Upper lobe of left lung (tissue), 4 donors: Measurements from ENCODE around the gene ZNF74.
"Not testable (repeated sequence)": the region's sequence is repeated elsewhere in the genome, so short reads cannot be mapped to it uniquely, and the experiment has no call there.

Source experiments
- EP300 ChIP-seq, 4 donors: sonication (generic); formaldehyde crosslinking; IDR thresholded peaks; one replicate each; pipeline ENCODE4 v1.5.1; 2017; ENCODE audit warnings: antibody characterized with exemption in 4 of 4, control low read depth in 2 of 4
- POLR2A ChIP-seq, 4 donors: fragments of 450-650 bp; IDR thresholded peaks; one replicate each; pipeline ENCODE4 v1.5.1; 2016 to 2017; ENCODE audit warnings: antibody characterized with exemption in 4 of 4, mild to moderate bottlenecking in 2 of 4
- POLR2AphosphoS5 ChIP-seq, 2 donors: sonication (generic); formaldehyde crosslinking; IDR thresholded peaks; one replicate each; pipeline ENCODE4 v1.5.1; 2017; ENCODE audit warnings: antibody characterized with exemption in 2 of 2
- TF ChIP-seq, protein P1 (sequence below), 6 experiments: fragments of 450-650 bp in 4 of 6; fragments of 200-600 bp in 2 of 6; sonication (generic) in 2 of 6; IDR thresholded peaks; one replicate each; pipeline ENCODE4 v1.5.1; 2016 to 2019; ENCODE audit warnings: antibody characterized with exemption in 6 of 6

- TF ChIP-seq EP300, POLR2AphosphoS5, POLR2A (IDR thresholded peaks at IDR 0.05): not testable (repeated sequence)
- TF ChIP-seq, protein P1, sequence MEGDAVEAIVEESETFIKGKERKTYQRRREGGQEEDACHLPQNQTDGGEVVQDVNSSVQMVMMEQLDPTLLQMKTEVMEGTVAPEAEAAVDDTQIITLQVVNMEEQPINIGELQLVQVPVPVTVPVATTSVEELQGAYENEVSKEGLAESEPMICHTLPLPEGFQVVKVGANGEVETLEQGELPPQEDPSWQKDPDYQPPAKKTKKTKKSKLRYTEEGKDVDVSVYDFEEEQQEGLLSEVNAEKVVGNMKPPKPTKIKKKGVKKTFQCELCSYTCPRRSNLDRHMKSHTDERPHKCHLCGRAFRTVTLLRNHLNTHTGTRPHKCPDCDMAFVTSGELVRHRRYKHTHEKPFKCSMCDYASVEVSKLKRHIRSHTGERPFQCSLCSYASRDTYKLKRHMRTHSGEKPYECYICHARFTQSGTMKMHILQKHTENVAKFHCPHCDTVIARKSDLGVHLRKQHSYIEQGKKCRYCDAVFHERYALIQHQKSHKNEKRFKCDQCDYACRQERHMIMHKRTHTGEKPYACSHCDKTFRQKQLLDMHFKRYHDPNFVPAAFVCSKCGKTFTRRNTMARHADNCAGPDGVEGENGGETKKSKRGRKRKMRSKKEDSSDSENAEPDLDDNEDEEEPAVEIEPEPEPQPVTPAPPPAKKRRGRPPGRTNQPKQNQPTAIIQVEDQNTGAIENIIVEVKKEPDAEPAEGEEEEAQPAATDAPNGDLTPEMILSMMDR (IDR thresholded peaks at IDR 0.05) = not testable (repeated sequence)
These were observed 33.7 kb upstream of the ZNF74 start for GRCh38 chr22:20360261-20360660.
